Endometrial microvascular endothelial cells (primary cell): ENCODE results near the gene INKA1. TPM values are rescaled to one million over a fixed set of nuclear protein-coding genes. Genes with fewer than 3 reads are reported as not detected.
"Not testable (repeated sequence)": the region's sequence is repeated elsewhere in the genome, so short reads cannot be mapped to it uniquely, and the experiment has no call there.

Experiments used
- in situ Hi-C: cut with HindIII; loops from 2 replicates; pipeline ENCODE4 v1.10.0; 2017; ENCODE audit warnings: low sequenced_read_pairs, low pct_unique_long_range_greater_than_20kb; ENCODE audit errors: inconsistent ontology term
- total RNA-seq: library from RNA; depleted of rRNA; stranded (reverse); fragments of >200 nt; gene quantifications from one replicate; pipeline ENCODE4 v1.2.3, GENCODE V29; 2015; ENCODE audit errors: inconsistent ontology term

INKA1 gene
- total RNA-seq: 5.4 TPM

DNA sequence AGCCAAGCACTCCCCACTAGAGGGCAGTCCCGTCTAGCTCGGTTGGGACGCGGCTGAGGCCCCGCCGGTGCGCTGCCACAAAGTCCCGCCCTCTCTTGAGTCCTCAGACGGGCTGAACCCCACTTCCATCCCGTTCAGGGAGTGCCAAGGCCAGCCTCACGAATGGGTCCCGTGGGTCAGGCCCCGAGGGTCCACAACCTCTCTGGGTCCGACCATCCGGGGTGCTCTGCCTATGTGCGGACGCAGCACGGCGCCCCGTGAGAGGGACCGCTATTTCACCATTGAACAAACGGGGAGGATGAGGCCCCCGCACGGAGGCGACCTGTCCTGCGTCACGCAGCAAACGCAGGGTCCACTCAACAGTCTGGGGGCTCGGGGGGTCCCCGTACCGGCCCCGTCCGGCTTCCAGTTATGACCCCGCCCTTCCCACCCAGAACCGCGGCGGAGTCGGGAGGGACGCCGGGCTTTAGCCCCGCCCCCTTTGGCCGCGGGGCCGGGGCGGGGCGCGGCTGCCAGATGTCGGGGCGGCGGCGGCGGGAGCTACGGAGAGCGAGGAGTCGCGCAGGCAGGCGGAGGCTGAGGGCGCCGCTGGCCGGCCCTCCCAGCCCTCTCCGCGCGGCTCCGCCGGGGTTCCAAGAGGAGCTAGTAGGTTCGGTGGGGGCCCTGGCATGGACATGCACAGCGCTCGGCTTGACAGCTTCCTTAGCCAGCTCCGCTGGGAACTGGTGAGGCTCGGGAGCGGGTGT, at the start of gene INKA1:
Gene INKA1, plus strand, starts transcription at position 543 of the 746 bp plus-strand sequence. Its CDS starts 132 bp downstream, at position 675.
- in situ Hi-C loops: no loop called here

DNA sequence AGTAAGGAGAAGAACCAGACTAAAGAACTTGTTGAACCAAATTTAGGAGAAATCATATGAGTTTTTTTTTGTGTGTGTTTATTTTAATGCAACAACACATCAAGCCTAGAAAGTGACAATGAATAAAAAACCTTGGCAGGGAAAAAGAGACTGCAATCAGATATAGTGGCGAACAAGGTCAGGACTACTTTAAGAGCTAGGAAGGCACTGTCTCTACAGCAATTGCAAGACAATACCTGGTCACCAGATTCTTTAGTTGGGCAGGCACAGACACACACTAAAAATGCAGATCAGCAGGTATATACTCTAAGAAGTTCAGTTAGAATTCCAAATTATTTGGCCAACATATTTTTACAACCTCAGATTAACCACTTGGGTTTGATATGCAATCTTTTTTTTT, 48.5 kb upstream of the INKA1 start:
- in situ Hi-C loops: no loop called here

DNA sequence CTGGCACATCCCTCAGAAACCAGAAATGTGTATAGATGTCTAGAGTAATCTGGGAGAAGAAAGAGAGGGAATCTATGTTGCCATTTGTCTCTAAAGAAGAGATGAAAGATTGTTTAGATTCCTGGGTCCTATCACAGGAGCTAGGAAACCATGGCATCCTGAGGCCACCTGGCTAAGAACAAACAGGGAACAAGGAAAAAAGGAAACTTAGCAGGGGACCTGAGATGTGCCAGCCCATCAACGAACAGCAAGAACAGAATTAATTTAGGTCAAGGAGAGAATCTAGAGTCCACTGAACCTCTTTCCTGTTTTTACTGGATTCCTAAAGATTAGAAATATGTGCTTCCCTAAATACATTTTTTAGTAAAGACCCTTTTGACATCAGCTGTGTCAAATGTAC, 47.0 kb upstream of the INKA1 start:
- in situ Hi-C loops: no loop called here

DNA sequence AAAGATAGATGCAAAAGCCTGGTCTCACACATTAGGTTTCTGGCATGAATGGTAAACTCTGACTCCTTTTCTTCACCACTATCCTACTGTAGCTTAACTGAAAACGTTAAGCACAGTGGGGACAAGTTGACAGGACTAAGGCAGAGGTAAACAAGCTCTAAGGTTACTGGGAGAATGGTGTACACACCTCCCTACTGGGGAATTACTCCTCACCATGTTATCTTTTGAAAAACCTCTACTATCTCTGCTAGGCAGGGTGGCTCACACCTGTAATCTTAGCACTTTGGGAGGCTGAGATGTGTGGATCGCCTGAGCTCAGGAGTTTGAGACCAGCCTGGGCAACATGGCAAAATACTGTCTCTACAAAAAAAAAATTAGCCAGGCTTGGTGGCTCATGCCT, 45.9 kb upstream of the INKA1 start:
- in situ Hi-C loops: no loop called here

DNA sequence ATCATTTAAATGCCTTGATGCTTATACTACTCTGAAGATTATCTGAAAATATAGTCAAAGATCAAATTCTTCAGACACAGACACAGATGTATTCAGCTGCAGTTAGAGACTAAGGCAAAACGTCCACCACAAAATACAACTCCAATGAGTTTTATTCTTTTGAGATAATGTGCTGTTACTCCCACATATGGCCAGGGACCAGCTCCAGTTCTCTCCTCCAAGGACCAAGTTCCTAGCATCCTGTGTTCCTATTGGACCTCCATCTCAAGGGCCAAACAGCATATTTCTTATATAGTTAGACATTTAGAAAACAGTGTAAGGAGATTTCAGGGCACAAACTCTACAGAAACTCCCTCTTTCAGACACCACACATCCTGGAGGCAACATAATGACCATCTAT, 43.8 kb upstream of the INKA1 start:
- in situ Hi-C loops: no loop called here

DNA sequence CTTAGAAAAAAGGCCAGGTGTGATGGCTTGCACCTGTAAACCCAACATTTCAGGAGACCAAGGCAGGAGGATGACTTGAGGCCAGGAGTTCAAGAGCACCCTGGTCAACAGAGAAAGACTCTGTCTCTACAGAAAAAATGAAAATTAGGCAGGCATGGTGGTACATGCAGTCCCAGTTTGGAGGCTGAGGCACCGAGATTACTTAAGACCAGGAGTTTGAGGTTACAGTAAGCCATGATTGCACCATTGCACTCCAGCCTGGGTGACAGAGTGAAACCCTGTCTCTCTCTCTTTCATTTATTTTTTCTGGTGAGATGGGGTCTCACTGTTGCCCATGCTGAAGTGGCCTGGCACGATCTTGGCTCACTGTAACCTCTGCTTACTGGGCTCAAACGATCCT, 41.4 kb upstream of the INKA1 start:
- in situ Hi-C loops: no loop called here

DNA sequence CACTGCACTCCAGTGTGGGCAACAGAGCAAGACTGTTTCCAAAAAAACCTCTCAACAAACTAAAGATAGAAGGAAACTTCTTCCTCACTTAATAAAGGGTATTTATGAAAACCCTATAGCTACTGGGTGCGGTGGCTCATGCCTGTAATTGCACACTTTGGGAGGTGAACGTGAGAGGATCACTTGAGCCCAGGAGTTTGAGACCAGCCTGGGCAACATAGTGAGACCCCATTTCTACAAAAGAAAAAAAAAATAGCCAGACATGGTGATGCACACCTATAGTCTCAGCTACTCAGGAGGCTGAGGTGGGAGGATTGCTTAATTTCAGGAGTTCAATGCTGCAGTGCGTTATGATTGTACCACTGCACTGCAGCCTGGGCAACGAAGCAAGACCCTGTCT, 39.1 kb upstream of the INKA1 start:
- in situ Hi-C loops: no loop called here

DNA sequence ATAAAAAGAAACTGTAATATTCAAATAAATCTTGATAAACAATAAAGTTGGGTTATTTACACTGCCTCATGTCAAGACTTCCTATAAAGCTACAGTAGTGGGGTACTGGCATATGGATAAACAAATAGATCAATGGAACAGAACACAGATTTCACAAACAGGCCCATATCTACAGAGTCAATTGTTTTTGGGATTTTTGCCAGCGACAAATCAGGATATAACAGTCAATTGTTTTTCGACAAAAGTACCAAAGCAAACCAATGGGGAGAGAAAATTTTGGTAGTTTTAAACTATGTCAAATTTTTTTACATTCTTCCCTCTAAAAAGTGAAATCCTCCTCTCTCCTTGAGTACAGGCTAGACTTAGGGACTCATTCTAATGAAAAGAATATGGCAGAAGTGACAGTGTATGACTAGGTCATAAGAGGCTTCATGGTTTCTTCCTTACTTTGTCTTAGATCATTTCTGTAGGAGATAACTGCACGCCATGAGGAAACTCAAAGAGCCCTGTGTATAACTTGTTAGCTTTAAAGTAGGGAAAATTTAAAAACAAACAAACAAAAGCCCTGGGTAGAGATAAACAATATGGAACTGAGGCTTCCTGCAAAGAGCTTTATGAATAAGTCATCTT, 33.7 kb upstream of the INKA1 start:
- in situ Hi-C loops: no loop called here

DNA sequence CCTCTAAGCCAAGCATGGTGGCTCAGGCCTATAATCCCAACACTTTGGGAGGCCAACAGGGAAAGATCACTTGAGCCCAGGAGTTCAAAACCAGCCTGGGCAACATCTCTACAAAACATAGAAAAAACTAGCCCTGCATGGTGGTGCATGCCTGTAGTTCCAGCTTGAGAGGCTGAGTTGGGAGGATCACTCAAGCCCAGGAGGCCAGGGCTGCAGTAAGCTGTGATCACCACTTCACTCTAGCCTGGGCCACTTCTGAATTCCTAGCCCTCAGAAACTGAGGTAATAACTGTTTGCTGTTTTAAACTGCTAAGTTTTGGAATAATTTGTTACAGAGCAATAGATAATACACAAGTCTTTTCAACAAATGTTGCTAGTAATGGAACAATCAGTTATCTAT, 33.1 kb upstream of the INKA1 start:
- in situ Hi-C loops: no loop called here

DNA sequence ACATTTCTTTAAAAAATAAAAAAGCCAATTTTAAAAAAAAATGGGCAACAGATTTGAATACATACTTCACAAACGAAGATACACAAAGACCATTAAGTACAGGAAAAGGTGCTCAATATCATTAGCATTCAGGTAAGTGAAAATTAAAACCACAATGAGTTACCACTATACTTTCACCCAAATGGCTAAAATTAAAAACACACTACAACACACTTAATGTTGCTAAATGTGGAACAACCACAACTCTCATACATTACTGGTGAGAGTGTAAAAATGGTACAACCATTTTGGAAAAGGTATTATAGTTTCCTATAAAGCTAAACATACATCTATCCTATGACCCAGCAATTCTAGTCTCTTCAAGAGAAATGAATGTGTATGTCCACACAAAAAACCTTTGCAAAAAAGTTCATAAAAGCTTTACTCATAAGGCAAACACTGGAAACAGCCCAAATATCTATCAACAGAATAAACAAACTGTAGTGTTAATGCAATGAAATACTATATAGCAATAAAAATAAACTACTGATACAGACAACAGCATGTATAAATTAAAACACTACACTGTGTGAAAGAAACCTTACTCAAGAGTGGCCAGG, 31.6 kb upstream of the INKA1 start:
- in situ Hi-C loops: no loop called here

DNA sequence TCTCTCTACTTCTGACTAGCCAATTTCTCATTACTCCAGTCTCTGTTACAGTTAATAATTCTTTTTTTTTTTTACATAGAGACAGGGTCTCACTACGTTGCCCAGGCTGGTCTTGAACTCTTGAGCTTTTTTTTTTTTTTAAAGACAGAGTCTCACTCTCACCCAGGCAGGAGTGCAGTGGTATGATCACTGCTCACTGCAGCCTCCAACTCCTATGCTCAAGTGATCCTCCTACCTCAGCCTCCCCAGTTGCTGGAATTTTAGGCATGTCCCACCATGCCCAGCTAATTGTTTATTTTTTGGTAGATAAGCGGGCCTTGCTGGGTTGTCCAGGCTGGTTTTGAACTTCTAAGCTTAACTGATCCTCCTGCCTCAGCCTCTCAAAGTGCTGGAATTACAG, 30.4 kb upstream of the INKA1 start:
- in situ Hi-C loops: no loop called here

DNA sequence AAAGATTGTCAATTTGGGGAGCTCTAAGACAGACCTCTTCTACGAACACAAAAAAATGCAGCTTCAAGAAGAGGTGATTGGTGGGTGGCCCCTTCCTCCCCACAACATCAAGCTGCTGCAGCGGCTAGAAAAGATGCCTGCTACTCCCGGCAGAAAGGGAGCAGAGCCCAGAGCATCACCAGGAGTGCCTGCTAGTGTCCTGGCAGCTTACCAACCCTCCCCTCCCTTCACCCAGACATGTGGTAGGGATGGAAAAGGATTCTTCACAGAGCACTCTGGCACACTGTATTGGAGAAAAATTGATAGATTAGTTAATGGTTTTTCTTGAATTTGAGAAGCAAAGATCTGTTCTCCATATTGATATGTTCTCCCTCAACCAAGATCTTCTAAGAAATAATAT, 27.5 kb upstream of the INKA1 start:
- in situ Hi-C loops: no loop called here

DNA sequence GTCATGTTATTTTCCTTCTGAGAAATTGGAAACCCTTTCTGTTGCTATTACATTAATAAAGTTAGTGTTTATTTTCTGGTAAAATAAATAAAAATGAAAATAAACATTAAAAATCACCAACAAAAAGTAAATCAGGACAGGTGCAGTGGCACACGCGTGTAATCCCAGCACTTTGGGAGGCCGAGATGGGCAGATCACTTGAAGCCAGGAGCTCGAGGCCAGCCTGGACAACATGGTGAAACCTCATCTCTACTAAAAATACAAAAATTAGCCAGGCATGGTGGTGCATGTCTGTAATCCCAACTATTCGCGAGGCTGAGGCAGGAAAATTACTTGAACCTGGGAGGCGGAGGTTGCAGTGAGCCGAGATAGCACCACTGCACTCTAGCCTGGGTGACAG, 27.0 kb upstream of the INKA1 start:
- in situ Hi-C loops: not testable (repeated sequence)

DNA sequence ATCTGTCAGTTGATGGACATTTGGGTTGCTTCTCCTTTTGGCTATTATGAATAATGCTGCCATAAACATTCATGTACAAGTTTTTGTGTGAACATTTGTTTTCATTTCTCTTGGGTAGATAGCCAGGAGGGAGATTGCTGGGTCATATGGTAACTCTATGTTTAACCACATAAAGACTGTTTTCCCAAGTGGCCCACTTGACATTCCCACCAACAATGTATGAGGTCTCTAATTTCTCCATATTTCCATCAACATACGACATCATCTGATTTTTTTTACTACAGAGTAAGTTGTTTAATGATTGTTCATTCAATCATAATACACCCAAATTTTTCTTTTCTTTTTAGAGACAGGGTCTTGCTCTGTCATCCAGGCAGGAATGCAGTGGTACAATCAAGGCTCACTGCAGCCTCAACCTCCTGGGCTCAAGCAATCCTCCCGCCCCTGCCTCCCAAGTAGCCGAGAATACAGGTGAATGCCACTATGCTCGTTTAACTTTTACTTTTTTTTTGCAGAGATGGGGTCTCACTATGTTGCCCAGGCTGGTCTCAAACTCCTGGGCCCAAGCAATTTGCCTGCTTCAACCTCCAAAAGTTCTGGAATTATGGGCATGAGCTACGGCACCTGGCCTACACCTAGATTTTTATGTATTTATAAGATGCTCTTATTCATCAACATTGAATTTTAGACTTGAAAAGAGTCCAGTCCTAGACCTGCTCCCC, 23.5 kb upstream of the INKA1 start:
- in situ Hi-C loops: no loop called here

DNA sequence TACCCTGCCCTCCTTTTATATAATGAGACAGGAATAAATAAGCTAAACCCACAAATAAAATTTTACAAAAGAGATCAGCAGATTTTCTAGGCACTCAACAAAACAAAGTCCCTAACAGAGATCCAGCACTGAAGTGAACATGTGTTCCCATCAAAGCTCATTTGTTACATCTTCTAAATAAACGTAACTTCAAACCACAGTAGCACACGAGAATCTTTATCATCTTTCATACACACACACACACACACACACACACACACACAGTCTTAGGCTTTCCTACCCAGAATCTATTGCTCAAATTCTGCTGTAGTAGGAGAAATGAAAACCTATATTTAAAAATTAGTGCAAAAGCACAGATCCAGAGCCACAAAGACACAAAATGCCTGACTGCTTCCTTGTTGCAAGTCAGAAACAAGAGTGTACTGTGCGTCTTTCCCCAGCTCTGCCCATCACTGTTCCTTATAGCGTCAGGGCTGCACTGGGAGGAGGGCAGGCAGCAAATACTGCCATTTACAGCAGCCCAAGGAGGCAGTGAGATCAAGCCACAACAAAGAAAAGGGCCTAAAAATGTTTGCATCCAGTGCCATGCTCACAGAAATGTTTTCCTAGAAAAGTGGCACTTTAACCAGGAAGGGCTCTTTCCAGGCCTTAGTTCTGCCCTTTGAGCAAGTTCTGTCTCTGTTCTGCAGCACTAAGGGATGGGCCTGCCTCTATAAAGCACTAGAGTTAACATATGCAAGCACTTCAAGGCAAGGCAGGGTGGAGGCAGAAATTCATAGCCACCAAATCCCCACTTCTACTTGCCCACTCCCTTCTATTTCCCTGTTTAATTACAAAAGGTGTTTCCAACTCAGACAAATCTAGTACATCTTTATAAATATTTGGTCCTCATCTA, 22.7 kb upstream of the INKA1 start:
- in situ Hi-C loops: no loop called here

DNA sequence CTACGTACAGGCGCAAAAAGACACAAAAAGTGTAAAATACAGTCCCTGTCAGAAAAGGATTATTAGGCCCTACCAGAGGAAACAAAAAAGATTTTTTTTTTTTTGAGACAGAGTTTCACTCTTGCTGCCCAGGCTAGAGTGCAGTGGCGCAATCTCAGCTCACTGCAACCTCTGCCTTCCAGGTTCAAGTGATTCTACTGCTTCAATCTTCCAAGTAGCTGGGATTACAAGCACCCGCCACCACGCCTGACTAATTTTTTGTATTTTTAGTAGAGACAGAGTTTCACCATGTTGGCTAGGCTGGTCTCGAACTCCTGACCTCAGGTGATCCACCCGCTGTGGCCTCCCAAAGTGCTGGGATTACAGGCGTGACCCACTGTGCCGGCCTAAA, 22.1 kb upstream of the INKA1 start:
- in situ Hi-C loops: not testable (repeated sequence)

DNA sequence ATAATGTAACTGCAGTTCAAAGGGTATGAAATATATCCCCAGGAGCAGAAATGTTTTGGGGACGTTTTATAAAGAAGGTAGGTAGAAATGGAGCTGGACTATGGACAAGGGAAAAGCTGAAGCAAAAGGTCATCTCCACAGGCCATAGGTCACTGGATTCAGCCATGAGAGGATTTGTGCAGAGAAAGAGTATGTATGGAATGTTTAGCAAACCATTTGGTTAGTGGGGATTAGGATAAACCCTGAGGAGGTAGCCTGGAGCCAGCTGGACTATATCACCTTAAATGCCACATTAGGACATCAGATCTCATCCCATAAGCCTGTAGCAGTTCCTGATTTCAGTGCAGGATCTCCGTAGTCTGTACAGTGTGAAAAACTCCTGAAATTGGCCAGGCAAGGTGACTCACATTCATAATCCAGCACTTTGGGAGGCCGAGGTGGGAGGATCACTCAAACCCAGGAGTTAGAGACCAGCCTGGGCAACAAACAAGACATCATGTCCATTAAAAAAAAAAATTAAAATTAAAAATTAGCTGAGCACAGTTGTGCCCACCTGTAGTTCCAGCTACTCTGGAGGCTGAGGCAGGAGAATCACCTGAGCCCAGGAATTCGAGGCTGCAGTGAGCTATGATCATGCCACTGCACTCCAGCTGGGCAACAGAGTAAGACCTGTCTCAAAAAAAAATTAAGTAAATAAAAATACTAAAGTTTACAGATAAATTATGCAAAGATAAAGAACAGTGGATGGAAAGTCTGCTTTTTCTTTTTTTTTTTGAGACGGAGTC, 21.5 kb upstream of the INKA1 start:
- in situ Hi-C loops: no loop called here

DNA sequence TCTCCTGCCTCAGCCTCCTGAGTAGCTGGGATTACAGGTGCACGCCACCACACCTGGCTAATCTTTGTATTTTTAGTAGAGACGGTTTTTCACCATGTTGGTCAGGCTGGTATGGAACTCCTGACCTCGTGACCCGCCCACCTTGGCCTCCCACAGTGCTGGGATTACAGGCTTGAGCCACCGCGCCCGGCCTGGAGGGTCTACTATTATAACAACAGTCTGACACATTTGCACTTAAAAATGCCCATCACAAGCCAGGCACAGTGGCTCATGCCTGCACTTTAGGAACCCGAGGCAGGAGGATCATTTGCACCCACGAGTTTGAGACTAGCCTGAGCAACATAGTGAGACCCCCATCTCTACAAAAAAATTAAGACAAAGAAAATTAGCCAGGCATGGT, 20.8 kb upstream of the INKA1 start:
- in situ Hi-C loops: not testable (repeated sequence)
